Endothelial cell of umbilical vein (primary cell): ENCODE measurements around the gene DUSP14. TPM values are rescaled to one million over a fixed set of nuclear protein-coding genes. Genes with fewer than 3 reads are reported as not detected.

Experiments
- BruUV-seq: library from RNA; stranded (reverse); fragments of 400-500 nt; replicated peaks from 2 replicates; lab custom pipeline; 2021; lab: Mats Ljungman, UMichigan
- CTCF ChIA-PET: fragments of 300-600, 350-600 bp; sonication (Branson Sonifier 250); formaldehyde crosslinking; loops from one replicate; lab custom pipeline; 2021; ENCODE audit warnings: antibody characterized with exemption, inconsistent platforms; lab: Charles Lee
- POLR2A ChIA-PET: fragments of 300-600, 350-600 bp; sonication (Branson Sonifier 250); formaldehyde crosslinking; loops from one replicate; lab custom pipeline; 2021; ENCODE audit warnings: antibody characterized with exemption, inconsistent platforms; lab: Charles Lee
- DNase-seq: peaks from one replicate; pipeline ENCODE4 v3.0.0-alpha.2; 2011; ENCODE audit warnings: low read depth, low spot score
- FAIRE-seq: peaks from 2 replicates; lab custom pipeline; 2011; peaks lifted over from hg19 to GRCh38; lab: Jason Lieb, UNC
- H2AFZ ChIP-seq: 2 replicates; pipeline ENCODE4 v1.6.0; 2012; ENCODE audit warnings: low read depth, low read length, control low read depth, inconsistent platforms
- H3K27ac ChIP-seq: 2 replicates; pipeline ENCODE4 v1.5.1; 2011; ENCODE audit warnings: low read depth, mild to moderate bottlenecking, control low read depth, low read length, moderate library complexity; ENCODE audit not compliant: insufficient read depth
- H3K27me3 ChIP-seq, 2 experiments: 2 replicates each; pipeline versions ENCODE4 v1.6.0 to v1.6.1; 2011; ENCODE audit warnings: low read length in 2 of 2, mixed read lengths in 1 of 2; ENCODE audit not compliant: control insufficient read depth in 2 of 2, insufficient read depth in 2 of 2
- H3K36me3 ChIP-seq, 2 experiments: 2 replicates in 1 of 2; 3 replicates in 1 of 2; pipeline ENCODE4 v1.5.1; 2011; ENCODE audit warnings: low read length in 2 of 2, mild to moderate bottlenecking in 1 of 2, moderate library complexity in 1 of 2; ENCODE audit not compliant: control insufficient read depth in 2 of 2, insufficient read depth in 2 of 2; ENCODE audit errors: extremely low read depth in 1 of 2
- H3K4me1 ChIP-seq: 3 replicates; pipeline ENCODE4 v1.5.1; 2011; ENCODE audit warnings: mild to moderate bottlenecking, low read length; ENCODE audit not compliant: control insufficient read depth, insufficient read depth; ENCODE audit errors: extremely low read depth
- H3K4me2 ChIP-seq: 2 replicates; pipeline ENCODE4 v1.6.1; 2011; ENCODE audit warnings: low read length, control low read depth, mixed read lengths; ENCODE audit not compliant: insufficient read depth
- H3K4me3 ChIP-seq, 3 experiments: fragments of 200-600 bp in 1 of 3; sonication (generic), shearing (Covaris generic) in 1 of 3; replicated peaks in 1 of 3; 2 replicates each; pipeline ENCODE4 v1.5.1; 2011 to 2016; ENCODE audit warnings: control low read depth in 3 of 3, low read length in 3 of 3, mild to moderate bottlenecking in 2 of 3, inconsistent platforms in 1 of 3, low read depth in 1 of 3, moderate library complexity in 1 of 3; ENCODE audit not compliant: insufficient read depth in 1 of 3
- H3K79me2 ChIP-seq: 2 replicates; pipeline ENCODE4 v1.6.0; 2012; ENCODE audit warnings: low read length, inconsistent platforms; ENCODE audit not compliant: control insufficient read depth, insufficient read depth
- H3K9ac ChIP-seq: replicated peaks from 2 replicates; pipeline ENCODE3; 2011; ENCODE audit warnings: low read length, control low read depth; ENCODE audit not compliant: insufficient read depth; ENCODE audit errors: extremely low read depth
- H3K9me1 ChIP-seq: replicated peaks from 3 replicates; pipeline ENCODE4 v1.6.0; 2011; ENCODE audit warnings: mild to moderate bottlenecking, low read length; ENCODE audit not compliant: control insufficient read depth, insufficient read depth; ENCODE audit errors: extremely low read depth
- H3K9me3 ChIP-seq: replicated peaks from 2 replicates; pipeline ENCODE4 v1.5.1; 2012; ENCODE audit warnings: low read length, inconsistent platforms; ENCODE audit not compliant: control insufficient read depth, insufficient read depth
- H4K20me1 ChIP-seq: replicated peaks from 2 replicates; pipeline ENCODE3; 2011; ENCODE audit warnings: mild to moderate bottlenecking, low read length; ENCODE audit not compliant: control insufficient read depth, insufficient read depth; ENCODE audit errors: extremely low read depth
- EZH2 ChIP-seq: IDR thresholded peaks from 2 replicates; pipeline ENCODE4 v1.6.1; 2012; ENCODE audit warnings: borderline replicate concordance, low read depth, mild to moderate bottlenecking, moderate library complexity, low read length, inconsistent platforms; ENCODE audit not compliant: severe bottlenecking
- FOS ChIP-seq: IDR thresholded peaks from 2 replicates; pipeline ENCODE4 v1.6.1; 2011; ENCODE audit warnings: mild to moderate bottlenecking, low read length, moderate library complexity, borderline replicate concordance; ENCODE audit not compliant: insufficient read depth
- GATA2 ChIP-seq: IDR thresholded peaks from 2 replicates; pipeline ENCODE4 v1.7.0; 2011; ENCODE audit warnings: low read depth, mild to moderate bottlenecking, moderate library complexity, mixed read lengths, low read length; ENCODE audit not compliant: insufficient read length, insufficient read depth
- JUN ChIP-seq: IDR thresholded peaks from 2 replicates; pipeline ENCODE4 v1.6.1; 2011; ENCODE audit warnings: borderline replicate concordance, low read depth; ENCODE audit not compliant: insufficient read length, insufficient read depth
- MYC ChIP-seq: IDR thresholded peaks from one replicate; pipeline ENCODE4 v1.6.1; 2011; ENCODE audit warnings: mild to moderate bottlenecking, low read depth, low read length
- POLR2A ChIP-seq: IDR thresholded peaks from 2 replicates; pipeline ENCODE4 v1.6.1; 2012; ENCODE audit warnings: low read depth, mild to moderate bottlenecking, control low read depth, low read length
- POLR2AphosphoS5 ChIP-seq: IDR thresholded peaks from 2 replicates; pipeline ENCODE4 v1.6.1; 2012; ENCODE audit warnings: low read depth, mild to moderate bottlenecking, control low read depth, low read length, moderate library complexity; ENCODE audit not compliant: insufficient read depth
- dilution Hi-C: fragments of 300-500 bp; cut with MboI; formaldehyde crosslinking; loops from one replicate; pipeline ENCODE4 v1.15.0; 2019; ENCODE audit warnings: low sequenced_read_pairs; ENCODE audit not compliant: extremely low pct_ligation_motif_present
- intact Hi-C: fragments of 100-400 bp; cut with micrococcal nuclease; formaldehyde crosslinking; loops from one replicate; pipeline ENCODE4 v1.10.0; 2022
- polyA plus RNA-seq, 4 experiments: library from polyadenylated mRNA; depleted of rRNA in 3 of 4; stranded (reverse) in 3 of 4; unstranded in 1 of 4; fragments of >200 nt; gene quantifications; 2 replicates each; pipeline versions ENCODE4 v1.2.1 to v1.2.3, GENCODE V29; 2011 to 2012; ENCODE audit warnings: missing spikeins in 1 of 4
- total RNA-seq: library from RNA; stranded (reverse); gene quantifications from 2 replicates; pipeline ENCODE4 v1.2.3, GENCODE V29; 2021
- TF ChIP-seq, protein P1 (sequence below): IDR thresholded peaks from 2 replicates; pipeline ENCODE4 v1.6.1; 2011; ENCODE audit not compliant: insufficient read depth, insufficient read length
- TF ChIP-seq, protein P2 (sequence below), 2 donors: IDR thresholded peaks; 1 replicate in 1 of 2; 2 replicates in 1 of 2; pipeline ENCODE4 v1.5.1; 2011; ENCODE audit warnings: low read length in 2 of 2, mild to moderate bottlenecking in 2 of 2, moderate library complexity in 2 of 2, control low read depth in 1 of 2, inconsistent platforms in 1 of 2, low read depth in 1 of 2; ENCODE audit not compliant: insufficient read depth in 1 of 2; ENCODE audit errors: extremely low read depth in 1 of 2

DUSP14 gene
- total and polyA plus RNA-seq, 2 donors (not counting 3 experiments of a cell fraction or from before 2014, with no cell fraction given), result 36.4 to 62.5 TPM

DNA sequence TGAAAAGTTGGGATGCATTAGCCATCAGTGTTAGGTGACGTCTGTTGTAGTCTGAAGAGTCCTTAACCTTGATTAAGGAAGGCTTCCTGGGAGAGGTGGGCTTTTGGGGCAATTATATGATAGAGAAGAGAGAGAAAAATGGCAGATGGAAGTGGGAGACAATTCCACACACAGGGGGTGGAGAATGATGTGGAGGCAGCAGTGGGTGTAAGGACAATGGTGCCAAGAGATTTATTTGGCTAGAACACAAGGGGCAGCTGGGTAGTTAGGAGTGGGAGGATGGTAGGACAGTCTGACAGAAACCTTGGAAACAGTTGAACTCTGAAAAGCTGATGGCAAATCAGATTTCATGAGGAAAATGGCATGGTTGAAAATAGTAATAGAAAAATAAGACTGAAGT, 10.7 kb upstream of the DUSP14 start:
- H3K9me1 ChIP-seq, result no peaks in the 10 kb centered on the region
- H3K4me3 ChIP-seq, result no peak overlapping the region
- POLR2A ChIA-PET, result no interaction called here
- TF ChIP-seq FOS (no peak), MYC (no peak), JUN (no peak), EZH2 (no peak), POLR2AphosphoS5 (no peak), GATA2 (no peak), POLR2A (no peak)
- TF ChIP-seq, protein P1, sequence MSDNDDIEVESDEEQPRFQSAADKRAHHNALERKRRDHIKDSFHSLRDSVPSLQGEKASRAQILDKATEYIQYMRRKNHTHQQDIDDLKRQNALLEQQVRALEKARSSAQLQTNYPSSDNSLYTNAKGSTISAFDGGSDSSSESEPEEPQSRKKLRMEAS, result no peak
- TF ChIP-seq, protein P2, sequence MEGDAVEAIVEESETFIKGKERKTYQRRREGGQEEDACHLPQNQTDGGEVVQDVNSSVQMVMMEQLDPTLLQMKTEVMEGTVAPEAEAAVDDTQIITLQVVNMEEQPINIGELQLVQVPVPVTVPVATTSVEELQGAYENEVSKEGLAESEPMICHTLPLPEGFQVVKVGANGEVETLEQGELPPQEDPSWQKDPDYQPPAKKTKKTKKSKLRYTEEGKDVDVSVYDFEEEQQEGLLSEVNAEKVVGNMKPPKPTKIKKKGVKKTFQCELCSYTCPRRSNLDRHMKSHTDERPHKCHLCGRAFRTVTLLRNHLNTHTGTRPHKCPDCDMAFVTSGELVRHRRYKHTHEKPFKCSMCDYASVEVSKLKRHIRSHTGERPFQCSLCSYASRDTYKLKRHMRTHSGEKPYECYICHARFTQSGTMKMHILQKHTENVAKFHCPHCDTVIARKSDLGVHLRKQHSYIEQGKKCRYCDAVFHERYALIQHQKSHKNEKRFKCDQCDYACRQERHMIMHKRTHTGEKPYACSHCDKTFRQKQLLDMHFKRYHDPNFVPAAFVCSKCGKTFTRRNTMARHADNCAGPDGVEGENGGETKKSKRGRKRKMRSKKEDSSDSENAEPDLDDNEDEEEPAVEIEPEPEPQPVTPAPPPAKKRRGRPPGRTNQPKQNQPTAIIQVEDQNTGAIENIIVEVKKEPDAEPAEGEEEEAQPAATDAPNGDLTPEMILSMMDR (IDR thresholded peaks at IDR 0.05; ENCODE audit: extremely low read depth in 1 of 2, insufficient read depth in 1 of 2, low read depth in 1 of 2, low read length in 2 of 2), result no peak
- no peaks in the 10 kb centered on the region for H4K20me1 ChIP-seq
- CTCF ChIA-PET, result no interaction called here
- DNase-seq, result no peak
- H3K36me3 ChIP-seq, result peaks cover 3 to 7% of the 10 kb centered on the region in 2 experiments
- no peaks in the 10 kb centered on the region for H3K79me2 ChIP-seq
- no peak for FAIRE-seq
- H3K9me3 ChIP-seq, result no peaks in the 10 kb centered on the region
- no TSS peak for BruUV-seq
- no peak overlapping the region for H3K9ac ChIP-seq
- peaks cover 22% of the 10 kb centered on the region for H3K4me1 ChIP-seq
- dilution Hi-C loops, result no loop called here
- H3K4me2 ChIP-seq, result no peak overlapping the region
- no peak overlapping the region for H3K27ac ChIP-seq
- H3K27me3 ChIP-seq, result no peaks in the 10 kb centered on the region
- intact Hi-C loops, result no loop called here
- H2AFZ ChIP-seq, result no peak overlapping the region
